Pancreas (tissue), 10 donors: ENCODE results near the gene CLCN2. TPM values are rescaled to one million over a fixed set of nuclear protein-coding genes. Genes with fewer than 3 reads are reported as not detected.

Experiments used
- ATAC-seq, 4 donors: fragments of 200-7000 bp; cut with Tn5 transposase; one replicate each; pipeline versions ENCODE4 v1.8.0 to v1.9.1; 2020; ENCODE audit warnings: mild to moderate bottlenecking in 4 of 4, moderate library complexity in 4 of 4
- DNase-seq, 6 donors: peaks; one replicate each; pipeline ENCODE4 v3.0.0-alpha.2; 2020
- FAIRE-seq: peaks from 2 replicates; lab custom pipeline; 2012; peaks lifted over from hg19 to GRCh38; lab: Jason Lieb, UNC
- H3K27ac ChIP-seq, 4 donors: fragments of 200-600 bp; sonication (generic); 1 replicate in 3 of 4; 2 replicates in 1 of 4; pipeline versions ENCODE4 v1.5.0 to v1.8.0; 2020
- H3K27me3 ChIP-seq, 4 donors: fragments of 200-600 bp; one replicate each; pipeline ENCODE4 v1.8.0; 2021
- H3K36me3 ChIP-seq, 3 donors: fragments of 200-600 bp; sonication (generic) in 1 of 3; one replicate each; pipeline versions ENCODE4 v1.5.0 to v1.8.0; 2020 to 2021
- H3K4me1 ChIP-seq, 3 donors: fragments of 200-600 bp; one replicate each; pipeline ENCODE4 v1.8.0; 2021
- H3K4me3 ChIP-seq, 4 donors: fragments of 200-600 bp; sonication (generic) in 2 of 4; one replicate each; pipeline versions ENCODE4 v1.5.0 to v1.8.0; 2020 to 2021
- H3K9me3 ChIP-seq, 4 donors: fragments of 200-600 bp; one replicate each; pipeline ENCODE4 v1.8.0; 2021
- whole genome bisulfite sequencing, 2 donors: extraction: QIAGEN DNeasy Blood & Tissue Kit; methylation state at CpG; one replicate each; pipeline ENCODE4 v1.1.7; 2013; 5-methylcytosine and 5-hydroxymethylcytosine counted together
- intact Hi-C, 3 donors: fragments of 100-400 bp; cut with DNase I; formaldehyde crosslinking; loops; one replicate each; pipeline versions ENCODE4 v1.11.1 to v1.14.2; 2022
- polyA plus RNA-seq, 2 donors: library from polyadenylated mRNA; stranded (reverse); fragments of 200-250 nt; gene quantifications; one replicate each; pipeline ENCODE4 v1.2.3, GENCODE V29; 2013
- total RNA-seq, 6 donors: library from RNA; stranded (reverse); fragmentation: NEBNext Ultra II Directional in 4 of 6; extraction: Animal tissue kit (Norgen Biotek cat#: 25700) in 4 of 6; gene quantifications; one replicate each; pipeline versions ENCODE4 v1.2.1 to v1.2.4, GENCODE V29; 2021 to 2023
- TF ChIP-seq, protein P1 (sequence below), 4 donors: fragments of 200-600 bp; sonication (generic) in 3 of 4; IDR thresholded peaks; one replicate each; pipeline versions ENCODE4 v1.5.0 to v1.8.0; 2021; ENCODE audit warnings: antibody characterized with exemption in 4 of 4
- donor health status: healthy with polysubstance abuse.
- donor health status: DM: no; HTN: no; CAD: no; lungs with moderate emphysema.
- donor health status: DM: no; HTN: no; CAD: no.
- donor health status: control.
- donor health status: control.
- donor health status: Bipolar disorder and iron deficiency.
- donor health status: DM: yes; HTN: yes; CAD: no.
- donor health status: DM: no; HTN: no; CAD: no.
- donor health status: DM: no; HTN: no; CAD: no.
- donor health status: DM: yes; HTN: yes; CAD: no.

Gene CLCN2
- total and polyA plus RNA-seq, 8 donors = 4.9 to 25.5 (median 7.9) TPM

GRCh38 chr3:184338511-184338945 lies 22.9 kb downstream of the CLCN2 start:
- no peaks in the 10 kb centered on the region for H3K9me3 ChIP-seq
- H3K27ac ChIP-seq = peak overlapping the region in 1 of 4 donors; percentile 93
- DNase-seq = peak in 3 of 6 donors; percentile 46 to 76 (median 68)
- H3K36me3 ChIP-seq = peaks cover 0 to 9% (median under 1%) of the 10 kb centered on the region in 3 donors
- ATAC-seq = peak in 2 of 4 donors; percentile 23 to 40
- peak overlapping the region in 1 of 4 donors; percentile 19 for H3K4me3 ChIP-seq
- TF ChIP-seq, protein P1, sequence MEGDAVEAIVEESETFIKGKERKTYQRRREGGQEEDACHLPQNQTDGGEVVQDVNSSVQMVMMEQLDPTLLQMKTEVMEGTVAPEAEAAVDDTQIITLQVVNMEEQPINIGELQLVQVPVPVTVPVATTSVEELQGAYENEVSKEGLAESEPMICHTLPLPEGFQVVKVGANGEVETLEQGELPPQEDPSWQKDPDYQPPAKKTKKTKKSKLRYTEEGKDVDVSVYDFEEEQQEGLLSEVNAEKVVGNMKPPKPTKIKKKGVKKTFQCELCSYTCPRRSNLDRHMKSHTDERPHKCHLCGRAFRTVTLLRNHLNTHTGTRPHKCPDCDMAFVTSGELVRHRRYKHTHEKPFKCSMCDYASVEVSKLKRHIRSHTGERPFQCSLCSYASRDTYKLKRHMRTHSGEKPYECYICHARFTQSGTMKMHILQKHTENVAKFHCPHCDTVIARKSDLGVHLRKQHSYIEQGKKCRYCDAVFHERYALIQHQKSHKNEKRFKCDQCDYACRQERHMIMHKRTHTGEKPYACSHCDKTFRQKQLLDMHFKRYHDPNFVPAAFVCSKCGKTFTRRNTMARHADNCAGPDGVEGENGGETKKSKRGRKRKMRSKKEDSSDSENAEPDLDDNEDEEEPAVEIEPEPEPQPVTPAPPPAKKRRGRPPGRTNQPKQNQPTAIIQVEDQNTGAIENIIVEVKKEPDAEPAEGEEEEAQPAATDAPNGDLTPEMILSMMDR (IDR thresholded peaks at IDR 0.05) = no peak
- intact Hi-C loops = no loop called here
- H3K27me3 ChIP-seq = no peaks in the 10 kb centered on the region
- WGBS, 2 donors = 65 to 66% methylated on average over 33 to 37 of the region's 37 CpGs
- FAIRE-seq = no peak
- peaks cover 0 to 11% (median 0%) of the 10 kb centered on the region in 3 donors for H3K4me1 ChIP-seq

- Histone ChIP-seq H3K4me3 (peak overlapping the region in 1 of 4 donors; percentile 19), H3K27me3 (no peaks in the 10 kb centered on the region), H3K36me3 (peaks cover 0 to 13% (median 6%) of the 10 kb centered on the region in 3 donors), H3K9me3 (no peaks in the 10 kb centered on the region), H3K27ac (peak overlapping the region in 1 of 4 donors; percentile 93), H3K4me1 (peaks cover 0 to 11% (median 0%) of the 10 kb centered on the region in 3 donors)
- 70 to 71% methylated on average over 7 of the region's 7 CpGs for WGBS, 2 donors
- DNase-seq = no peak
- TF ChIP-seq, protein P1 (IDR thresholded peaks at IDR 0.05) = no peak
- ATAC-seq = no peak
- intact Hi-C loops = no loop called here
- FAIRE-seq = no peak
Observed at GRCh38 chr3:184337981-184338380, 23.4 kb downstream of the CLCN2 start.

DNA sequence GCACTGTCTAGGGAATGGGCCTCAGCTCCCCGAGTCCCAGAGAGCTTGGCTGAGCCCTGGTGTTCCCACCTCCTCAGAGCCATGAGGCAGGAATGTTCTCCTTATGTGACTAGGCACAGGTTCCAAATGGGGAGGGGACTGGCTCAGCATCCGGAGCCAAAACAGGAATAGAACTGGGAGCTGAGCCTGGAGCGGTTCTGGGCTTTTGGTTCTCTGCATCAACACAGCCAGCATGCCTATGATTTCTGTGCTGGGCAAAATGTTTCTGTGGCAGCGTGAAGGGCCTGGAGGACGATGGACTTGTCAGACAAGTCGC lies 24.0 kb downstream of the CLCN2 start, which contains the start of gene FAM131A:
Gene FAM131A, plus strand, starts transcription at position 202 of the 316 bp plus-strand sequence. Its CDS starts 31 bp downstream, at position 233.
- peak in 1 of 6 donors; percentile 31 for DNase-seq
- intact Hi-C loops = no loop called here
- TF ChIP-seq, protein P1 (IDR thresholded peaks at IDR 0.05) = no peak
- FAIRE-seq = no peak
- WGBS, 2 donors = 64 to 73% methylated on average over 6 of the region's 6 CpGs
- Histone ChIP-seq H3K27ac (peak within 1 kb of the TSS; percentile 89 to 93 (median 92)), H3K27me3 (no peaks in the 10 kb centered on the region), H3K4me3 (peak within 1 kb of the TSS; percentile 51 to 80 (median 60)), H3K9me3 (no peaks in the 10 kb centered on the region), H3K4me1 (peaks cover 0 to 11% (median 0%) of the 10 kb centered on the region in 3 donors), H3K36me3 (peaks cover 0 to 19% (median 12%) of the 10 kb centered on the region in 3 donors)
- no peak for ATAC-seq

- 22 to 23% methylated on average over 17 of the region's 17 CpGs for WGBS, 2 donors
- DNase-seq = peak in 2 of 6 donors; percentile 25 to 40
- no peak for FAIRE-seq
- H3K36me3 ChIP-seq = peaks cover 5 to 25% (median 17%) of the 10 kb centered on the region in 3 donors
- ATAC-seq = peak; percentile 15 to 44 (median 27)
- no peaks in the 10 kb centered on the region for H3K27me3 ChIP-seq
- H3K27ac ChIP-seq = peak overlapping the region; percentile 89 to 93 (median 92)
- TF ChIP-seq, protein P1 (IDR thresholded peaks at IDR 0.05) = no peak
- intact Hi-C loops = no loop called here
- no peaks in the 10 kb centered on the region for H3K9me3 ChIP-seq
- peak overlapping the region; percentile 51 to 80 (median 60) for H3K4me3 ChIP-seq
- H3K4me1 ChIP-seq = peaks cover 0 to 11% (median 0%) of the 10 kb centered on the region in 3 donors
Observed at GRCh38 chr3:184336547-184337398, 24.6 kb downstream of the CLCN2 start.
